Measurements from ENCODE around the gene HOXD8. TPM values are rescaled to one million over a fixed set of nuclear protein-coding genes. Genes with fewer than 3 reads are reported as not detected.
A peak's percentile ranks its signal among the peaks of the same experiment; 100 is the strongest.

Gene HOXD8
- total RNA-seq, 1 donor from 2014 or later, result 1.1 TPM

- DNase-seq (ENCODE audit: low spot score), result no peak
- intact Hi-C loops (cut with DNase I), result no loop called here
Measured at GRCh38 chr2:176137252-176137580, 7.7 kb downstream of the HOXD8 start.

- intact Hi-C loops (cut with DNase I), result no loop called here
- no peak for DNase-seq (ENCODE audit: low spot score)
Measured at GRCh38 chr2:176137906-176138305, 8.4 kb downstream of the HOXD8 start.

DNA sequence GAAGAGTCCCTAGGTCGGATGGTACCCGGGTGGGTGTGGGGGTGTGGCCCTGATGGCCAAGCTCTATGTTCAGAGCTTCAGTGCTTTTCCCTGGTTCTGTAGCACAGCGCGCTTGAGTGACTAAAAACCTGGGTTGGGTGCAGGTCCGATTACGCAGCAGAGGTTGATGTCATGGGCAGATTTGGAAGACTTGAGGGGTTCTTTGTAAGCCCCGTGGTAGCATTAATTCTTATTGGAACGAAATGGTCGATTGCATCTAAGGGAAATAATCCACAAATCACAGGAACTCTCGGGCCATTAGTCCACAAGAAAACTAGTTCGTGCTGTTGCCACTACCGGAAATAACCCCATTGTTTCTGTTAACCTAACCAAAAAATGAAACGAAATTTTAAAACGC lies 9.0 kb downstream of the HOXD8 start:
- no peak for DNase-seq (ENCODE audit: low spot score)

DNA sequence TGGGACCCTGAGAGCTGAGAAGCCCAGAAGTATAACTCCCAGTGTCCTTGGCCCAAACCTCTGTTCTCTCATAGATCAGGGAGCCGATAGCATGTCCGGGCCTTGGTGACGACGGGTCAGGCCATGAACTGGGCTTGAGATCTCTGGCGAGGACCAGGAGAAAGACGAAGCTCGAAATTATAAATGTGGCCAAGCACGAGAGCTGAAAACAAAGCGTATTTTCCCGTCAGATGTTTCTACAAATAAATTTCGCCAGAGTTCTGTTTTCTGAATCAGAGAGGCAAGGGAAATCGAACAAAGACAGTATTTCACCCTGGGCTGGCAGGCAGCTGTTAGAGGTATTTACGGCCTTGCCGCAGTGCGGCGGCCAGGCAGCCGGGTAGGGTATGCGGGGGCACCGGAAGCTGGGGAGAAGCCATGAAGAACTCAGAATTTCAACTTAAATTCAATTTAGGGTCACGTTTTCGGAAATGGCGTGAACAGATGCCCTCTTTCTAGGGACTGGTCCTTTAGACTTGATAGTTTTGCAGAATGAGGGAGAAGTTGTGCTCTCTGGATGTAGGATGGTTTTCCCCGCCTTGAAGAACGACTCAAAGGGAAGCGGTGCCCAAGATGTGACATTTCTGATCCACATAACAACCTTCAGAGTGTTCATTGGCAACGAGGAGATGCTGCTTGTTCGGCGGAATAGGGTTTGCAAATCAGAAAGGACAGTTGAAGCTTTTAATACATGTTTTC lies 9.6 kb downstream of the HOXD8 start:
- intact Hi-C loops (cut with DNase I), result no loop called here
- peak; percentile 66 for DNase-seq (ENCODE audit: low spot score)

More for the DNA sequence above, 9.0 kb downstream of the HOXD8 start:
- intact Hi-C loops (cut with DNase I), result no loop called here

DNA sequence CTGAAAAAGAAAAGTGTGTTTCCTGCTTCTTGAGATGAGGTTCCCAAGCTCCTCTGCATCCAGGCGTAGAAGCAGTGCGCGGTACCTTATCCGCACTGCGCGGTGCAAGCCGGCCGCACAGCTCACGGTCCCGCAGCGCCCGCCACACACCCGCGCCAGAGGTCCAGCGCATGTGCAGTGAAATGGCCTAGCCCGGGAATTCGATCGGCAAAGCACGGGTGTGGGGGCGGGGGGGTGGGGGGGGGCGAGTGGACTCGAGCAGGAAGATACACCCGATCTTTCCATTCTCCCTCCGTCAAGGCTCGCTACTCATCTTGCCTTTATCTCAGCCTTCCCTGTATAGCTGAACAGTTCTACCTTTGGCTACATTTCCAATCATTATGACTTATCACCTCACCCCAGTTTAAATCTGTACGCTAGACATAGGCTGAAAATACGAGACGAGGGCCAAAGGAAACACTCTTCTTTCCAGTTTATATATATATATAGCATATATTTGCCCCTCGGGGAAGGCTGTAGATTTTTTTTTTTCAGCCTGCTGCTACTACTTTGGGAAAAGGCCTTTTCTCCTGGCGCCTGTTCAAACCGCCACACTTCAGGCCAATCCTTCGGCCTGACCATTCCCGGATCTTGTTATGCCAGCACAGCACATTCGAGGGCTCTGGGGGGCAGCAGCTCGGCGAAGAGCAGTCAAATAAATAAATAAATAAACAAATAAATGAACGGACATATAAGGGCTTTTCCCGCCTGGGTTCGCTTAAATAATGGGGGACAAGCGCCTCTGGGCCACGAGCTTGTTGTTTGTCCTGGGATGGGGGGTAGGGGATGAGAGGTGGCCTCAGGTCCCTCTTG lies 10.4 kb downstream of the HOXD8 start:
- peak; percentile 68 for DNase-seq (ENCODE audit: low spot score)
- intact Hi-C loops (cut with DNase I), result loop anchor here (1.0 to 5.0 kb wide), 4 partner anchors 47 to 497 kb away; partner anchors contain the start of gene HOXD1

DNA sequence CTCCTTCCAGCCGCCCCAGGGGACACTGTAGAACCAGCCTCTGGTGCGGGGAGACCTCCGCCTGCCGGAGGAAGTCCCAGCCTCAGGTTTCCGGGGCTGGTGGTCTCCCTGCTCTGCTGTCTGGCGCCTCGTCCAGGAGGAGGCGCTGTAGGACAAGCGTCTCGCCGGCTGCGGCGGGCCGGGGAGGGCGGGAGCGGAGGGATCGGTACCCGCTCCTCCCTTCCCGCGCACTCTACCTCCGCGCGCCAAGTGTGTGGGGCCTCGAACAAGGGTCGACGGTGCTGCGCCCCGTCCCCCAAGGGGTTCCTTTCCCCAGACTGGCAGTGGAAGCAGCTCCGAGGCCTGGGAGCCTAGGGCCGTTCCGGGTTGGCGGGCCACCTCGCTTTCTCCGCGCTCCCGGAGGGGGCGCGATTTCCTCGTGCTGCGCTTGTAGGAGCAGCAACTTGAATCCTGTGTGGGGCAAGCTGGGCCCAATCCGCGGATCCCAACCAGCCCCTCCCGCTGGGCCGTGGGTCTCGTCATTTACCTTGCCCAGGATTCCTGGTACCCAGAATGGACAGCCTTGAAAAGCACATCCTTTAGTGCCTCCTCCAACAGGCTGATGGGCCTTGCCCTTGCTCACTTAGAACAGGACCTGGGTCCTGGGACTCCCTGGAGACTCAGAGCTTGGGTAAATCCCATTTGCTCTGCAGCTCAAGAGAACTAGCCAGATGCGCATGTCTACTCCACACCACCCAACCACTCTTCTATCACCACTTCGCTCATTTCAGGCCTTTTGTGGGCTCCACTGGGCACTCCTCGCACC lies 11.2 kb downstream of the HOXD8 start:
- peak; percentile 79 for DNase-seq (ENCODE audit: low spot score)
- intact Hi-C loops (cut with DNase I), result loop anchor here (1.0 to 5.0 kb wide), 4 partner anchors 47 to 497 kb away; partner anchors contain the start of gene HOXD1

DNA sequence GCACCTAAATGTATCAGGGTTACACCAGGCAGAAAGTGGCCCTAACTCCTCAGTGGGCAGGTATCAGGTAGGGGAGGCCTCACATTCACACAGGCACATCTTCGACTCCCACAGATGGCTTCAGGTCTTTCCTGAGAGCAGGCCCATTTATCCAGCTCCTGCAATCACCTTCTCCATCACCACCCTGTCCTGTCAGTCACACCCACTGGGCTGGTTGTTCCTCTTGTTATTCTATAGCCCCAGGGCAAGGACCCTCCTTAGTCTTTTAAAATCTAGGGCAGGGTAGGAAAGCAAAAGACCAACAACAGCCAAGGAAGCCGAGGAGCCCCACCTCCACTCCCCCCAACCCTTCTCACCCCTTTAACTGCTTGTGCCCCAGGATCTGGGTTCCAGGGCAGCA lies 12.8 kb downstream of the HOXD8 start:
- no peak for DNase-seq (ENCODE audit: low spot score)
- intact Hi-C loops (cut with DNase I), result loop anchor here (5.0 kb wide), 2 partner anchors 45 to 495 kb away; partner anchors contain the start of gene HOXD1

DNA sequence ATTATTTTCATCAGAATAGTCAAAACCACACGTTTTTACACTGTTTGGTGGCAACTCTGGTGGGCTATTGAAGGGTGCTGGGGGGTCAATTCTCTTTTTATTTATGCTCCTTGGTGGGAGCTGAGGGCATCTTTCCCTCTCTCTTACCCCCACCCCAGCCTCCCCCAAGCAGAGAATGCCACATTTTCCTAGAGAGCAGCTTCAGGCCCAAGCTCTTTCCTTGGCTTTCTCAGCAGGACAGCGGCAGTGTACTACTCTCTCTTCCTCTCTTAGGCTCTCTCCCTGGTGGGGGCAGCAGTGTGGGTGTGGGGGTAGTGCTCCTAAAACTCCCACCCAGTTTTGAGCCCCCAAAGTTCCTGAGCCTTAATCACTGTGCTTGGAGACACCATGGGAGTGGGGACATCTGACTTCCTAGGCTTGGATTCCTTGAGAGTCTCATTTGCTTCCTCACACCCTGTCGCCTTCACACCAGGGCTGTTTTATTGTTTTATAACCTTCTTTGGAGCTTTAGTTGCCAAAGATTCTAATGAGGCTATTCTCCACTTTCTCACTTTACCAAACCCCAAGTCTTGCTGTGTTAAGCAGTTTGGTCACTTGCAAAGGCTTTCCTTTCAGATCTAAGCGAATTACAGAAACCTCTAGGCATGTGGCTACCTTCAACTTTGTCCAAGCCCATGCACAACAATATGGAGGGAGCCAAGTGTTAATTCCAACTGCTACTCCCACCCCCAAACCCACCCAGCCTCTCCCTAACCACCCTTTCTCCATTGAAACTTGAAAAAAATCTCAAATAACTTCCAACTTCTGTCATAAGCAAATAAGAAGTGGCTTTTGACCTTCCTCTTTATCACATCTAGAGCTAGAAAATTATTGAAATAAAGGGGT lies 15.8 kb downstream of the HOXD8 start:
- intact Hi-C loops (cut with DNase I), result no loop called here
- DNase-seq (ENCODE audit: low spot score), result no peak

DNA sequence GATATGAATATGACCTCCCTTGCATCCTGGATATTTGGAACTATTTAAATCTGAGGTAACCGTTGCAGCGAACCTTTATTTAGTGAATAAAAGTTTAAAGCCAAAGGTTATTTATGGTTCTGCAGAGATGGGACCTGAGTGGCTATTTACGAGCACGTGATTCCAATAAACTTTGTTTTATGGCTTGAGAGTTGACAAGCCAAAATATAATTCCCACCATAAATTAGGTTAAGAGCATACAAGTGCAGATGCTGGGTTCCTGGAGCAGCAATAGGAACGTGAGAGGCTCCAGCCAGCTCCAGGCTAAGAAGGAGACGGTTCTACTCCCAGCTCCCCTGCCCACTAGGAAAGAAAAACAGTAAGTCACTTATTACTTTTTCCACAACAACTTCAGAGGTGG lies 16.6 kb downstream of the HOXD8 start:
- intact Hi-C loops (cut with DNase I), result no loop called here
- DNase-seq (ENCODE audit: low spot score), result no peak

GRCh38 chr2:176146645-176147044 lies 17.1 kb downstream of the HOXD8 start:
- intact Hi-C loops (cut with DNase I), result no loop called here
- DNase-seq (ENCODE audit: low spot score), result no peak

DNA sequence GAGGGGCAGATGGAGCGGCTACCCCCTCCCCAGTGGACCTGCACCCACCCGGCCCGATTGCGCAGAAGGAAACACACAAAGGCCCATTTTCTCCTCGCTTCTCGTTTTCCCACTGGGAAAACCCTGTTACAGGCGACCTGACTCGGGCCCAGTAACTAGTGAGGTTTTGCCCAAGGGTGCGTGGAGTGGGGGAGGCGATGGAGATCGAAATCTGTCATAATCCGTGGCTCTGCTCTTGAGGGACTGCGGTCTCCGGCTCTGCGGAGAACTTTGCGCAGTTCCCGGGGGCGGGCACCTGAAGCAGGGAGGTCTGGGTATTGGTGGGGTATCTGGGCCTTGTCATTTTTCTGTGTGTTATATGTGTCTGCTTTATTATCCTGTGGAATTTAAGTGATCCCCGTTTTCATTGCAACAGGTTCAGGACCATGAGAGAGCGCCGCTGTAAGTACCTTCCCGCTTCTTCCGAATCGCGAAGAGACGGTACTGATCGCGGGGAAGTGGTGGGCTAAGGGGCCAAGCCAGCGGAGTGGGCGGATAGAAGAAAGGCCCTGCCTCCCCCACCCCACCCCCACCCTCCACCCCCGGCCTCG lies 17.8 kb downstream of the HOXD8 start:
- intact Hi-C loops (cut with DNase I), result no loop called here
- DNase-seq (ENCODE audit: low spot score), result no peak

DNA sequence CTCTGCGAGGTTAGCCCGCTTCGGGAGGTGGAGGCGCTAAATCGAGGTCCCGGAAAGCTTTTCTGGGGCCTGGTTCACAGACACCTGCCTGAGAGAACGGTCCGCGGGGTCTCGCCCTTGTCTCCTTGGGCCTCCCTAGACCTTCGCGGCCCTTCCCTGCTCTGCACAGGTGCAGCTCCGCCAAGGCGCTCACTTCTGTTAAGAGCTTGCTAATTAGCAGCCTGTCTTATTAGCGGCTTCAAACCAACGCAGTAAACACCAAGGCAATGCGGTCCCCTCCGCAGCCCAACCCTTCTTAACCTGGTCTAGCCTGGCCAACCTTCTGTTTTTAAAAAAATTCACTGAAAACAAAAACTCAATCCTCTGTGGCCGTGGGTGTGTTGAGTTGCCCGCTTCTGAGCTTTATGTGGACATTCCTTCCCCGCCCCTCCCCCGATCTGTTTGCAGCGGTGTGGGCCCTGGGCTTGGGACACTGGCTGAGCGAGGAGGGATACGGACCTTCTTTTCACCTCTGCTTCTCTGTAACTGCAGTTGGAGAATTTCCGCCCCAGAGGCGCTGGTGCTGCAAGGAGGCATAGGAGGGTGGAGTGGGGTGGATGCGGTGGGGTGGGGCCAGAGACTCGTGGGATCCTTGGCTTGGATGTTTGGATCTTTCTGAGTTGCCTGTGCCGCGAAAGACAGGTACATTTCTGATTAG lies 18.4 kb downstream of the HOXD8 start:
- intact Hi-C loops (cut with DNase I), result no loop called here
- DNase-seq (ENCODE audit: low spot score), result no peak

DNA sequence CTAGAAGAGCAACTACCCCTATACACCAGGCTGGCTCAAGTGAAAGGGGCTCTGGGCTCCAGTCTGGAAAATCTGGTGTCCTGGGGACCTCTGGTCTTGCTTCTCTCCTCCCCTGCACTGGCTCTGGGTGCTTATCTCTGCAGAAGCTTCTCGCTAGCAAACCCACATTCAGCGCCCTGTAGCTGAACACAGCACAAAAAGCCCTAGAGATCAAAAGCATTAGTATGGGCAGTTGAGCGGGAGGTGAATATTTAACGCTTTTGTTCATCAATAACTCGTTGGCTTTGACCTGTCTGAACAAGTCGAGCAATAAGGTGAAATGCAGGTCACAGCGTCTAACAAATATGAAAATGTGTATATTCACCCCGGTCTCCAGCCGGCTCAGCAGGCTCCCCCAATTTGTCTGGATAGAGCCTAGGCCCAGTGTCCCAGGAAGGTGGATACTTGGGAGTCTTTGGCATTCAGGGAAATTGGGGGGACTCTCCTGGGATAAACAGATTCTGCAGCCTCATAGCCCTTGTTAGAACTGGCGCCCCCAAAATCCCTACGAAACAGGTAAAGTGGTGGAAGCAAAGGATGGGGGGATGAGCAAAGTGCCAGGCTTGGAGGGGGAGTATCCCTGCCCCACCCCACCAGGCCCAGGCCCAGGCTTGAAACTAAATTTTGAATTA lies 19.4 kb downstream of the HOXD8 start:
- no peak for DNase-seq (ENCODE audit: low spot score)
- intact Hi-C loops (cut with DNase I), result no loop called here

DNA sequence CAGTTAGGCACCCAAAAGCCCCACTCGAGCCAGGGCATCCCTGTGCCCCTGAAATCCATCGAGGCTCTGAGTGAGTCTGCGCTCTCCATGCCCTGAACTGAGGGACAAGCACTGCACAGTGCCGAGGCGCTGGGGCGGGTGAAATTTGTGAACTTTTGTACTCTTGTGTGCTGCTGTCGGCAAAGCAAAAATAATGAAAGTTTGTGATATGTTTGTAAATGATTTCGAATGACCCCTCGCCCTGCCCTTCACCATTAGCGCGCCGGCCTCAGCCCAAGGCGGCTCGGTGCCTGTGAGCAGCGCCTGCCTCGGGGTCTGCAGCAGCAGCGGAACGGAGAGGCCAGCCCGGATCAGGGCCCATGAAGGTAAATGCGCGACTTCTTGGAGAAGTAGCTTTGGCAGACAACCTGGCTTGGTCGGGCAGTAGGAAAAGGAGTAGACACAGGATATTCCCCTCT lies 20.0 kb downstream of the HOXD8 start:
- intact Hi-C loops (cut with DNase I), result no loop called here
- DNase-seq (ENCODE audit: low spot score), result no peak

DNA sequence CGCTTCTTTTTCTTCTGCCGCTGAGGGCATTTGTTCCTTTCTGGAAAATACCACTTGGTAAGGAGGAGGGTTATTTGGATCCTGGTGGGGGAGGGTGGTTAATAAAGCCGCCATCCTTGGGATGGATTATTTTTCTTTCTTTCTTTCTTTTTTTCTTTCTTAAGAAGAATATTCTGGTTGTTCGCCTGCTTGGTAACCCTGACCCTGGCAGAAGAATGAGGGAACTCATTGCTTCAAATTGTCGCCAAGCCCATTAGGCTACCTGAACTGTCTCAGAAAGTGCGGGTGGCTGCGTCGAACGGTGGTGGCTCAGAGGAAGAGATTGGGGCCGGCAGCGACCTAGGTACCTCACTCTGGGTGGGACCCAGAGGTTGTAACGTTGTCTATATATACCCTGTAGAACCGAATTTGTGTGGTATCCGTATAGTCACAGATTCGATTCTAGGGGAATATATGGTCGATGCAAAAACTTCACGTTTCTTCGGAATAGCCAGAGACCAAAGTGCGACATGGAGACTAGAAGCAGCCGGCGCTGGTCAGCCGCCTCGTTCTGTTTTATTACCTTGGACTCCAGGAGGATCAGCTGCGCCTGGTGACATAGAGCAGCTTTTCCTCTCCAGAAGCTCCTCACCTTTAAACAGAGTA lies 20.6 kb downstream of the HOXD8 start:
- intact Hi-C loops (cut with DNase I), result no loop called here
- DNase-seq (ENCODE audit: low spot score), result no peak

DNA sequence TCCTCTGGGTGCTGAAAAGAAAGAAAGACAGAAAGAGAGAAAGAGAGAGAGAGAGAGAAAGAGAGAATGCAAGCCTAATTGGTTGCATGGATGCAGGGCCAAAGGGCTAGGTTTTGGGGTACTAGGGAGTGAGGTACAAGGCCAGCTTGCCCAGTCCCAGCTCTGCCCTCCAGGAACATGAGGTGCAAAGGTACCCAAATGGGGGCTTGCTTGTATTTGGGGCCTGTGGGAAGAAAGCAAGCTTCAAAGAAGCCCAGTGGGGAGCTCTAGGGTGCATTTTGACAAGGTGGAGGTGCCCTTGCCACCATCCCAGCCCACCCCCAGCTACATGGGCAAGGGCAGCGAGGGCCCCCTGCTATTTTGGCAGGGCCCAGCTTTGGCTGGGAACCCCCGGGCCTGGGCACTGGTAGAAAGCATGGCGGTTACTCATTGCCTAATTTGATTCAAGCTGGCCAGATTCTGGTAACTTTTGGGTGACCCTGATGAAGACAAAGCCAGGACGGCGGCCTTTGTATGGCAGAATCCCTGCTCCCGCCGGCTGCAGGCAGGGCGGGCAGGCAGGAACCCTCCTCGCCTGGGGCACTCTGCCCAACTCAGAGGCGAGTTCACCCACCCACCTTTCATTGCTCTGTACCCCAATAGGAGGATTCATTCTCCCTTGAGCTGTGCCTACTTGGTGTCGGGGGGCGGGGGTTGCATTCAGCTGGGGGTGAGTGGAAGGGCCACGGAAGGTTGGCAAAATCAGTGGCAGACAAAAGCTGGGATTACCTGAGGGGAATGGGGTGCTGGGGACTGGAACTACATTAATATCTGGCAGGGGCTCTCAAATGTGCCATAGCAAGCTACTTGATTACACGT lies 21.3 kb downstream of the HOXD8 start:
- peak; percentile 55 for DNase-seq (ENCODE audit: low spot score)
- intact Hi-C loops (cut with DNase I), result no loop called here

All from cardiac septum (tissue), 1 donor.